HG03175 (cell line): ENCODE data around the gene VPS13D.

ENCODE experiments used
- ATAC-seq: cut with Tn5 transposase; IDR thresholded peaks from one replicate; pipeline ENCODE4 v1.9.1; 2021; ENCODE audit warnings: mild to moderate bottlenecking, moderate library complexity; ENCODE audit not compliant: unreplicated experiment

The VPS13D gene

DNA sequence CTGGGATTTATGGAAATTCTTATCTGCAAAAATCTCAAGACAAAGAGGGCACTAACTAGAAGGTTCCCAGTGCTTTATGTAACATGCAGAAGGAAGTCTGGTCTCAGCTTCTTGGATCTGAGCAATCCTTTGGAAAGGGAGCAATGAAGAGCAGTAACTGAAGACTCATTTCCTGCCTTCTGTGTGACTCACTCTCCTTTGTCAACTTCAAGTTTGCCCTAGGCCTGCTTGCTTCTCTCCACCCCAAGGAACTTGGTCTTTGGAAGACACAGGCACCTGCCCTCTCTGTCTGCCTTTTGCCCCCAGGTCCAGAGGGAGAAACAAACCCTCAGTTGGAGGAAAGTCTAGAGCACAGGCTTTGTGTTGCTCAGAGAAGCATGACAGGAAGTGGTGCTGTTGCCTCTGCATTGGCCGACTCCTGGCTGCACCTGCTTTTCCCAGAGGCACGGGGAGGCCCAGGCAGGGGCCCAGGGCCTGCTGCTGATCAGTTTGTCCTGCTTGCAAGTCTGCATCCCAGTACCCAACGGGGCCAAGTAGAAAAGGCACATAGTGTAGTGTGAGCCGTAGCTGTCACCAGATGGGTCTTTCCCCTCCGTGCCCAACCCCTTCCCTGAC lies 251.0 kb downstream of the VPS13D start:
- ATAC-seq: no peak

DNA sequence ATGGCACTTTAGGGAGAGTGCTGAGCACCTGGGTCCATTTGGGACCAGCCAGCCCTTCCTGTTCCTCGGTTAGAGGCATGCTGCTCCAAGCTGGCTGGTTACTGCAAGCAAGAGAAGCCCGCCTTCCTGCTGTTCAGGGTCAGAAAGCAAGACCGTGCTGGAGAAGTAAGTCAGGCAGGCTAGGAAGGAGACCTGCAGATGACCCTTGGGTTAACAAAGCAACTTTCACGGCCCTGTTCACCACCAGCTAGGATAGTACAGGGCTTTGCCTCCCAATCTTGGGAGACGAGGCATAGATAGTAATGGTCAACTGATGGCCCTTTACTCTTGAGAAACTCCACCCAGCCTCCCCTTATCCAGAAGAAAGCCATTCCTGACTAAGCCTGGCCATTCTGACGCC lies 252.1 kb downstream of the VPS13D start:
- ATAC-seq: no peak

DNA sequence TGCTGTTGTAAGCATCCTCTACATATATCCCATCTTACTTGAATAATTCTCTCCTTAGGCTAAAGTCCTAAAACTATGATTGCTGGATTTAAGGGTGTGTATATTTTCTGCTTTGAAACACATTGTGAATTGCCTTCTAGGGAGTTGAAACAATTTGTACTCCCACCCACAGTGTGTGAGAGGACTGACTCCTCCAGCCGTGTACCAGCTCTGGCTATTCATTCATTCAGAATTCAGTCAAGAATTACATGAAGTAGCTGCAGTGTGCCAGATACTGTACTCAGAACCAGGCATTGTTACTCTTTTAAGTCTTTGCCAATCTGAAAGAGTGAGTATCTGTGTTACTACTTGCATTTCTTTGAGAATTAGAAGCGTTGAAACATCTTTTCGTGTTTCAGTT lies 253.2 kb downstream of the VPS13D start:
- ATAC-seq: no peak

DNA sequence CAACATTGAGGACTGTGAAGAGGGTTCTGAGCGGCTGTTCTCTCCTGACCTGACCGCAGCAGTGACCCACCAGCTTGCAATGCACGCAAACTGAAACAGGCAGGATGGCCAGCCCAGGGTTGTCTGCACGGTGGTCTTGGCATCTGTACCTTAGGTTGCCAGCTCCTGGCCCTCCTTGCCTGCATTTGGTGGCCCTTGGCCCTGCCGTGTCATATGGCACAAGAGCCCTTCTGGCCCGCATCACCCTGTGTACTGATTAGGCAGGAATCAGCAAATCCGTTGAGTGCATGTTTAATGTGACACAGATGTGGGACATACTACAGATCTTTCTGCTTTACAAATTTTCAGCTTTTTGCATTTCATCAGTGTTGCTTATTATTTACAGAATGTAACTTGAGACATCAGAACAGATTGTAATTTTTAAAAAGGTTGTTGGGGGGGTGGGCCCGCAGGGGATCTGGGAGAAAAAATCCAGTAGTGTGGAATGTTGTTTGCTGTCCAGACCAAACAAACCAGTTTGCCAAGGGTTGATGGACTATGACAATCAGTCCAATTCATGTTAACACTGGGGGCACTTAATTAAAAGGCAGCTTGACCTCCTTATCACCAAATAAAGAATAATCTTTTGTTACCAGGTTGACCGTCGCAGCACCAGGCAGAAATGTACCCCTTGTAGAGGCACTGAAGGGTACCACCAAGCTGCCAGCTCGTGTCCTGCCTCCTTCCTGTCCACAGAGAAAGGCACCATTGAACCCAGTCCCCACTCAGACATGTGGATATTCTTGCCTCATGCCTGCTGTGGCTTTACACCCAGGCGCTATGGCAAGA lies 255.6 kb downstream of the VPS13D start:
- ATAC-seq: no peak

DNA sequence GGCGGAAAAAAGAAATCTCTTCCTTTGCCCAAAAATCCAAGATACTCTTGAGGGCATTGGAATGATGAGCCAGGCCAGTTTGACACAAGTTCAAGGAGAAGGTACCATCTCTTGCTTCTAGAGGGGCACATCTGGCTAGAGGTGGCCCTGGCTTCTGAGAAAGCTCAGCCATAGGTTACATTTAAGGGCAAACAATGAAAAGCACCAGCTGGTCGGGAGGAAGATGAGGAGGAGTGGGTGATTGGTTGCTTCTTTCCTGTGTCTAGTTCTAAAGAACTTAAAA lies 256.2 kb downstream of the VPS13D start:
- ATAC-seq: no peak

DNA sequence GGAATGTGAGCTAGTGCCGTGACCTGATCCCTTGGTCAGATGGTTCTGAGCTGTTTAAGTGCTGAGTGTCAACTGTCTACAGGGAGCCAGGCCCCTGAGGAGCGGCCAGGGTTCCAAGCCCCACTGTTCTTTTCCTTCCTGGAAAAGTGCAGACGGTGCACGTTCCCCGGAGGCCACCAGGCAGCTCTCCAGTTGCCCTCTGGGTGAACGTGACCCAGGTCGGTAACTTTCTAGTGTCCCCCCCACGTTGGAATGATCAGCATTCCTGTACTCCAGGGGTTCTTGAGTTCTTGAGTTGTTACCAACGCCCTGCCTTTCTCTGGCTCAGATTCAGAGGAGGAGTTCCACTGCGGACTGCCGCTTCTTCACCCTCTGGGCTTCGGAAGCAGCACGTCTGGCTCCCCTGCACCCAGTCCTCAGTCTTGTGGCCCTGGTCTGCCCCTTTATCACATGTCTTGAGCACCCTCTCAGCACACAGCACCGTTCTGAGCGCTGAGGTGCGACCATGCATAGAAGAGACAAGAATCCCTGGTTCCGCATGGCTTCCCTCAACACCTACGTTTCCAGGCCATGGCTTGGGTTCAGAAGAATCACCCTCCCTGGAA lies 256.7 kb downstream of the VPS13D start:
- ATAC-seq: no peak

DNA sequence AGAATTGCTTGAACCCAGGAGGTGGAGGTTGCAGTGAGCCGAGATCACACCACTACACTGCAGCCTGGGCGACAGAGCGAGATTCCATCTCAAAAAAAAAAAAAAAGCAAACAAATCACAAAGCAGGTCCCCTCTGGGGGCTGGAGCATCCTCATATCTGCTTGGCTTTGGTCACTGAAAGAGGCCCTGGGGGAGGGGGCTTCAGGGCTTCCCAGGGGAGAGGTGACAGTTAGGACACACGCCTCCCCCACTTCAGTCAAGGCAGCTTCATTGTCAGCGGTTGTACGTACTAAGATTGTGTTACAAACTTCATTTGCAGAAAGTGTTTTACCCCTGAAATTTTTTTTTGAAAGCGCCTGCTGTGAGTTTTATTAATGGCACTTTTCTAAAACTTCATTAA lies 257.7 kb downstream of the VPS13D start:
- ATAC-seq: no peak

DNA sequence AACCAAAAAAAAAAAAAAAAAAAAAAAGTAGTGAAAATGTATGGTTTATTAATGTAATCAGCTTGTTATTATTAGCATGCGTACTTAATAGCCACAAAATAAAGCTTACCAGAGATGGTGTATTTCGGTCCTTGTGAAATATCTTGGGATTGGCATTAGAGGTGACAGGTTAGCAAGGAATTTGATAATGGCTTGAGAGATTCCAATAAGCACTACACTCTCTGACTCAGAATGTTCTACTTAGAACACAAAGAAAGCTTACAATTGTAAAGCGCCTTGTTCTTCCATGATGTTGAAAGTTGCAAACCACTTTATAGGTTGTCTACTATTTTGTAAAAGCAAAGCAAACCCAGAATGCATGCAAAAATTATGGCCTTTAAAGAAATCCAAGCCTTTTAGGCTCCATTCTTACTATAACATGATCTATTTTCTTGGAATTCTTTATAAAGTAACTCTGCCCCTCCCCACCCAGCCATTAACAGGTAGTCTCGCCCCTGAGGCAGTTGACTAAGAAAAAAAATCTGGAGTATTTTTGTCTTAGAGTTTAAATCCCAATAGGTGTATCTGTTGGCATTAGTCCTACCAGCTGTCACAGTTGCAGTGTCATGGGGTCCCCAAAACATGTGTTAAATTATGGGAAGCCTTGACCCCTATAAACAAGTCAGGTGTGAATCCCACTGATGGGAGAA lies 259.0 kb downstream of the VPS13D start:
- ATAC-seq: no peak

DNA sequence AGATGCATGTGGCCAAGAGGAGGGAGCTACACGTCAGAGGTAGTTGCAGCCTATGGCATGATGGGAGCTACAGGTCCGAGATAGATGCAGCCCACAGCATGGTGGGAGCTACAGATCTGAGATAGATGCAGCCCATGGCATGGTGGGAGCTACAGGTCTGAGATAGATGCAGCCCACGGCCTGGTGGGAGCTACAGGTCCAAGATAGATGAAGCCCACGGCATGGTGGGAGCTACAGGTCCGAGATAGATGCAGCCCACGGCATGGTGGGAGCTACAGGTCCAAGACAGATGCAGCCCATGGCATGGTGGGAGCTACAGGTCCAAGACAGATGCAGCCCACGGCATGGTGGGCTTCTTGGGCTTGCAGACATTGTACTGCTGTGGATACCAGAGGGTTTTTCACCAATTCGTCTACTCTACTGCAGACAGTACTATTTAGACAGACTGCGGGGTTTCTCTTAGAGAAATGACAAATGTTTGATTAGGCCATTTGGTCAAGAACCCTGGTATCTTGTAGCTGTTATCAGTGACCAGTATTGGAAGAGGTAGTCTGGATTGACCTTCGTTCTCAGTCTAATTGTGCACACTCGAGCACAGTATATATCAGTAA lies 260.8 kb downstream of the VPS13D start:
- no peak for ATAC-seq

DNA sequence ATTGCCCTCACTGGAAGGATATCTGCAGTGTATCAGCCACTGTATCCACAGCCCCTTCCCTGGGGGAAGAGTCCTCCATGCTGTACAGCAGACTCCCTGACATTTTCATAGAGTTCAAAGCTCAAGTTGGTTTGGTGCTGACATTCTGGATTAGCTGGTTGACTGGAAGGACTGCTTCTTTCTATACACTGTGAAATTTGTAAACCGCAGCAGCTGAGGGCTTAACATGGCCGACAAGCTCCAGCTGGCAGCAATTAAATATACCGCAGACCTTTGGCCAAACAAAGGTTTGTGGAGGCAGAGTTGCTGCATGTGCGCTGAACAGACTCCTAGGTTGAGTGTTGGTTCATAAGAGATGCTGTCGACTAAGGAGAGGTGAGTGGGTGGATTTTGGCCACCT lies 261.8 kb downstream of the VPS13D start:
- no peak for ATAC-seq

DNA sequence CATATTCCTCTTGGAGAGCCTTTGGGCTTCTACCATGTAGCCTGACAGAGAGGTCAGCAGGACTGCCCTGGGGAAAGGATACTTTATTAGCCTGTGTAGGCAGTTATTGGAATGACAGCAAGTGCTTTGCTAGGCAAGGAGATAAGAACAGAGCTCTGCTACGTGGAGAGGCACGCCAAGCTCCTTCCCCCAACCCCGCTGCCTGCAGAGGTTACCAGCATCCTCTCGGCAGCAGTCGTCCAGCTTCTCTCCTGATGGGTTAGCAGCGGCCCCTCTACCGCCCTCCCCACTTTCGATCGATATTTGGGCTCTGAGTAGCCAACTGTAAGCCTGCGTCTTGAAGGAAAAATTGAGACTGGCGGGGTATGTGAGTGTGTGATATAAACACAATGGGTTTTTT lies 265.9 kb downstream of the VPS13D start:
- no peak for ATAC-seq

DNA sequence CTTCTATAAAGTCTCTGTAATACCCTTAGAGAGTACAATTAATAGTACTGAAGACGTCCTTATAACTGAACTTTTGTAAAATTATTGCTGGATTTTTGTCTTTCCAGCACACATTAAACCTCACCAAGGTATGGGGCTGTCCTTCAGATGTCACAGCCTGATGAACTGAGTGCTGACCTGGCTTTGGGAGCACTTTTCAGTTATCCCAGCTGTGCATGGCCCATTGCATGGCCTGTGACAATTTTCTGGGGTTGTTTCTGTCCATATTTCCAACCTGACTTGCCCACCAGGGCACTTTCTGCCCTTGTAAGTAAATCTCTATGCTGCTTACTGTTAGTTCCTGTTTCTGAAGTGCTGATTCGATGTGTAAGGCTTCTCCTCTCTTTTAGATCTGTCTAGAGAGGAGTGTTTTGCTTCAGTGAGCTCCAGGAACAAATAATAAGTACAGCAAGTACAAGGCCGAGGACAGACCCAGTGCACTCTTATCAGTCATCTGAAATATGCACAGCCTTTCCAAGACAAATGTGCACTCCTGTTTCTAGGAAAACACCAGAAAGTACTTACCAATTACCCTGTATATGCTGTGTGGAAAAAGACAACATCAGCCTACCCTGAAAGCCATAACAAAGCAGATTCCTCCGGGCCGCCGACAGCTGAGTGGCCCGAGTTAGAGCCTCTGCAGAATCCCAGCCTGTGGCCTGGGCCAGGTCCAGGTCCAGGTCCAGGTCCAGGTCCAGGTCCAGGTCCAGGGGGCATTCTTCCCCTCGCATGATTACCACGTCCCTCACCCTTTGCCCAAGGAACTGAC lies 266.5 kb downstream of the VPS13D start:
- no peak for ATAC-seq

DNA sequence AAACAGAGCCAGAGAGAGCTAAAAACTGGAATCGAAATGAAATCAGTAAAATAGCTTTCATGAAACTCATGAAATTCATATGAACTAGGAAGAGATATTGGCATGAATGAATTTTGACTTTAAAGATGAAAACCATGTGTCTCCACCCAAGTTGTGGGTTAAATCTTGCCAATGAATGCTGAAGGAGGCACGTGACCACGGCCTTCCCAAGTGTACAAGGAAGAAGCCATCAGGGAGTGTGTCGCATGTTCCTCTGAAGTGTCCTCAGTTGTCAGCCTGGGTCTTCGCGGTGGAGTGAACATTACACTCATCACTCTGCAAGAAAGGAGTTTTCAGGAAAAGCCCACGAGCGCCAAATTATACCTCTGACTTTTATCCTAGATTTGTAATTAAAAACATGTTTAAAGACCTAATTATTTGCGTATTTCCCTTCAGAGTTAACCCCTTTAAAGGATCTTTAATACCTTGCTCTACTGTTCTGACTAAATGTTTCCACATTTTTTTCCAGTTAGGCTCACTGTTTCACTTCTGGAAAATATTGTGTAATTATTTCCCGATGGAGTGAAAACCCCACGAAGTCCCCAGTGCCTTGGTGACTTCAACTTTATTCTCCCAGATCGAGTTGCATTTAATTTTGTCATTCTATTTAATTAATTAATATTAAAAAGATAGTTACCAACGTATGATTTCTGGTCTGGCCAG lies 269.9 kb downstream of the VPS13D start:
- no peak for ATAC-seq

DNA sequence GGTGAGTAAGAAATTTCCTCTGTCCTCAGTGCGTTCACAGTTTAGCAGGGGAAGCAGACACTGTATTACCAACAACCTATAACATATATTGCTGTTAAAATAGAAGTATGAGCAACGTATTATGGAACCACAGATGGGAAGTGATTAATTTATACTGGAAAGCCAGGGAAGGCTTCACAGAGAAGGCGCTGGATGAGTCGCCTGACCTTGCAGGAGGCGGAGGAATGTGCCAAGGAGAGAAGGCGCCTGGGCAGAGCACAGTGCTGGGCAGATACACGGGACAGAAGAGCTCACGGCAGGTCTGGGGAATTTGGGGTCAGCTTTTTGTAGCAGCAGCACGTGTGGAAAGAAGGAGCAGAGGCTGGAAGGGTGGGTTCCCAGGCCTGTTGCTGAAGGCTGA lies 271.8 kb downstream of the VPS13D start:
- ATAC-seq: no peak

DNA sequence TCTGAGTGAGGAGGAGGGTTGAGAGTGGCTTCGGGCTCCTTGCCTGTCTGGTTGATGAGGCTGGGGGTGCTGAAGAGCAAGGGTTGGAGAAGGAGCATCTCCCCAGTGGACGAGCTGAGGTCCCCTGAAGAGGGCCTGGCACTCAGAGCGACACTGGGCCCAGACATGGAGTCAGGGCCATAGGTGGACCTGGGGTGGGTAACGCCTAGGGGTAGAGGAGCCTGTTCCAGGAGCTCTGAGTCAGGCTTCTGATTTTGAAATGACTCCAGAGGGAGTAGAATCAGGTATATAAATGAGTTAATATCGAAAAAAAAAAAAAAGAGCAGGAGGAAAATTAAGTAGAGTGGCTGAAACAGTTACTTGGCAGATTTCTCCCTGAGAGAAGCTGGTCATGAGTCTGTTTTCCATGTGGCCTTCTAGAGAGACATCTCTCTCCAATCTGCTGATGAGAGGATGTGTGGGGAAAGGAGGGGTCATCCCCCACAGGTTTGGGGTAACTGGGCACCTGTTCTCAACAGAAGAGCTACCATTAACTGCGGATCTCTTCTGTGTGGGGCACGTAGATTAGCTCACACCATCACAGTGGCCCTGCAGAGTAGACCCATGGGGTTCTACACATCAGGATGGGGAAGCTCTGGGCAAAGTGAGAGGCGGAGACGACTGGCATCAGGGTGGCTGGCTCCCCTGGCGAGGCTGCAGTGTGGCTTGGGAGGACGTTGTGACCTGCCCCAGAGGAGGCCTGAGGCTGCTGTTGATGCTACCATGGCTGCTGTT lies 272.7 kb downstream of the VPS13D start:
- no peak for ATAC-seq

DNA sequence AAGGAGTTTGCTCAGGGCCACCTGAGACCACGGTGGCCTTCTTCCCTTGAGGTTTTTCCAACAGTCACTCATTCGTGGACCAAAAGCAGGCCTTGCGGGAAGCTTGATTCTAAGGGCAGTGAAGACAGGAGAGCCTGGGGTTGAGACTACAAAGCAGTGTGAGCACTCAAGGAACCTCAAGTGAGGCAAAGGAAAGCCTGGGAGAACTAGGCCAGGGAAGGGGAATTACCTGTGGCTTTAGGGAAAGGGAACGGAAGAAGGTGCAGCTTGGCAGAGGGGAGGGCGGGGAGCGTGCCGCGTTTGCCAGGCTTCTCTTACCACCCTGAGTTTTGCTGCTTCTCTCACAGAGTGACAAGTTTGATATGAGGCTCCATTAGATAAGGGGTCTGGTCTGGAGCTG lies 273.9 kb downstream of the VPS13D start:
- no peak for ATAC-seq

DNA sequence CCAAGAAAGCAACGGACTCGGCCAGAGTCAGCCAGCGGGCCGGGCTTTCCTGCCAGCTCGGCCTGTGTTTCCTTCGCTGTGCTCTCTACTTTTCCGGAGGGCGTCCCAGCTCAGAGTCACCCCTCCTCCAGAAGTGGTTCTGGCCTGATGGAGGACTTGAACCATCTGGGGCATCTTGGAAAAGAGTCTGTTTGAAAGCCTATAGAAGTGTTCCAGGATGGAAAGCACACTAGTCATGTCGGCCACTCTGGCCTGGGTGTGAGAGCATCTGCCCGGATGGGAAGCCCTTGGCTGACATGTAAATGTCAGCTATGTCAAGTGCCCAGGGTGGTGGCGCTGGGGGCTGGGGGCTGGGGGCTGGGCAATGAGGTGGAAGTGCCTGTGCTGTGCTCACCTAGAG lies 274.8 kb downstream of the VPS13D start:
- ATAC-seq: no peak

DNA sequence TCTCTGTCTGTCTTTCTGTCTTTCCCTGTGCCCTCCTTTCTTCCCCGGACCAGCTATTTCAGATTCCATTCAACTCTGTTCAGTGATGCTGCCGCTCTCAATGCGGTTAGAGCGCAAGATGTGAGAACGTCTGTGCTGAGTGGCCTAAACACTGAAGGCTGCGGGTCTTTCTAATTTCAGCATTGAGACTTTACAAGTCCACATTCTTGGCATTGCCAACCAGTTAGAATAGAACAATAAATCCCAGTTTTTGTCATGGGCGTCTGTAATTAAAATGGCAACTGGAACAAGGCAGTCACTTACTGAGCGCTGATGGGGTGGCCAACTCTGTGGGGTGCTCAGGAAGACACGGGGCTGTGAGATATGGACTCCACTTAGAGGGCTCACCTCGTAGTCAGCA lies 275.4 kb downstream of the VPS13D start:
- no peak for ATAC-seq

DNA sequence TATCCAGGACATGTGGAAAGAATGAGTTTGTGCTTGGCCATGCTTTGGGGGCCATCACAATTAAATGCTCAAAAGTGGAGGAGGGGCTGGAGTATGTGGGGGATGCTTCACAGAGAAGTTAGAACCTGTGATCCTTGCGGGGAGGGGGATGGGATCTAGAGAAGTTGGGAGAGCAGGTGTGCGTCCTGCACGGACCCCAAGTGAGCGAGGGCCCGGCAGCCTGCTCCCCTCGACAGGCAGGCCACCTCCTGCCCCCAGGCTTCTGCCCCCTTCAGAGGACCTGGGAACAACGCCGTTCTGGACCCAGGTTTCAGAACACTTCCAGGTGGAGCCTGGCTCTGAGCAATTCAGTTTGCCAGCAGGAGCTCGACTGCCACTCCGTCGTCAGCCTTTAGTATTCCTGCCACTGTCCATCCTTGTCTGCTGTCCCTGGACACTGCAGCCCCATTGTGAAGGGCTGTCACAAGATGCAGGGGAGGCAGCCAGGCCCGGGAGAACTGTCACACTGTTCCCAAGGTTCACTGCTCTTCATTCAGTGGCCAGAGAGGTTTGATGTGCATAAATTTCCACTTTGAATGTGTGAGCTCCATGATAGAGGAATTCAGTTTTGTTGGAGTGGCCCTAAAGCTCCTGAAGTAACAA lies 275.9 kb downstream of the VPS13D start:
- ATAC-seq: no peak
